H9 (cell line): ENCODE measurements around the gene C9. TPM values are rescaled to one million over a fixed set of nuclear protein-coding genes. Genes with fewer than 3 reads are reported as not detected.

ENCODE experiments used
- DNase-seq: peaks from one replicate; pipeline ENCODE4 v3.0.0-alpha.2; 2017
- H2AFZ ChIP-seq: one replicate; pipeline ENCODE4 v1.6.1; 2013; ENCODE audit warnings: mild to moderate bottlenecking, low read length, control low read depth, moderate library complexity
- H2AK5ac ChIP-seq: 2 replicates; pipeline ENCODE4 v1.6.1; 2013; ENCODE audit warnings: low read length, control low read depth, mixed read lengths; ENCODE audit not compliant: insufficient read length
- H2BK120ac ChIP-seq: one replicate; pipeline ENCODE4 v1.6.1; 2013; ENCODE audit warnings: low read depth, mild to moderate bottlenecking, low read length, control low read depth, inconsistent platforms; ENCODE audit not compliant: poor library complexity, severe bottlenecking
- H2BK12ac ChIP-seq: 2 replicates; pipeline ENCODE4 v1.6.1; 2013; ENCODE audit warnings: low read length, control low read depth, mixed read lengths, low read depth; ENCODE audit not compliant: insufficient read length
- H2BK15ac ChIP-seq: 2 replicates; pipeline ENCODE4 v1.6.1; 2013; ENCODE audit warnings: low read depth, low read length, control low read depth
- H2BK20ac ChIP-seq: one replicate; pipeline ENCODE4 v1.6.1; 2013; ENCODE audit warnings: low read depth, mild to moderate bottlenecking, low read length, control low read depth, inconsistent platforms; ENCODE audit not compliant: poor library complexity, severe bottlenecking
- H2BK5ac ChIP-seq: 2 replicates; pipeline ENCODE4 v1.6.1; 2013; ENCODE audit warnings: low read length, control low read depth, mixed read lengths; ENCODE audit not compliant: insufficient read length
- H3K14ac ChIP-seq: 2 replicates; pipeline ENCODE4 v1.6.1; 2013; ENCODE audit warnings: low read length, control low read depth; ENCODE audit not compliant: insufficient read depth
- H3K18ac ChIP-seq: 2 replicates; pipeline ENCODE4 v1.6.1; 2013; ENCODE audit warnings: low read depth, mild to moderate bottlenecking, mixed read lengths, low read length, control low read depth; ENCODE audit not compliant: insufficient read length
- H3K23ac ChIP-seq: 2 replicates; pipeline ENCODE4 v1.6.1; 2013; ENCODE audit warnings: low read length, control low read depth, mixed read lengths, low read depth; ENCODE audit not compliant: insufficient read length
- H3K23me2 ChIP-seq: 2 replicates; pipeline ENCODE4 v1.6.1; 2013; ENCODE audit warnings: low read depth, mild to moderate bottlenecking, mixed read lengths, low read length, control low read depth; ENCODE audit not compliant: insufficient read length, poor library complexity, severe bottlenecking
- H3K27ac ChIP-seq: 2 replicates; pipeline ENCODE4 v1.5.1; 2013; ENCODE audit warnings: low read length, control low read depth, mixed read lengths, low read depth; ENCODE audit not compliant: insufficient read length
- H3K27me3 ChIP-seq: 2 replicates; pipeline ENCODE4 v1.6.1; 2013; ENCODE audit warnings: low read length, control low read depth, inconsistent platforms; ENCODE audit not compliant: insufficient read depth
- H3K4ac ChIP-seq: 2 replicates; pipeline ENCODE4 v1.6.1; 2013; ENCODE audit warnings: low read depth, mild to moderate bottlenecking, control low read depth, inconsistent platforms, low read length, moderate library complexity
- H3K4me1 ChIP-seq: 2 replicates; pipeline ENCODE4 v1.6.1; 2013; ENCODE audit warnings: low read length, control low read depth, inconsistent platforms; ENCODE audit not compliant: insufficient read depth
- H3K4me2 ChIP-seq: 2 replicates; pipeline ENCODE4 v1.6.1; 2013; ENCODE audit warnings: low read length, control low read depth, mixed read lengths; ENCODE audit not compliant: insufficient read length, insufficient read depth
- H3K56ac ChIP-seq: 2 replicates; pipeline ENCODE4 v1.6.1; 2013; ENCODE audit warnings: low read depth, mild to moderate bottlenecking, mixed read lengths, low read length, control low read depth; ENCODE audit not compliant: insufficient read length
- H3K79me1 ChIP-seq: 2 replicates; pipeline ENCODE4 v1.6.1; 2013; ENCODE audit warnings: low read depth, mild to moderate bottlenecking, moderate library complexity, low read length, control low read depth, inconsistent platforms; ENCODE audit not compliant: insufficient read depth, poor library complexity, severe bottlenecking
- H3K79me2 ChIP-seq: 2 replicates; pipeline ENCODE4 v1.6.1; 2013; ENCODE audit warnings: low read length, control low read depth, inconsistent platforms; ENCODE audit not compliant: insufficient read depth
- H3K9ac ChIP-seq: 2 replicates; pipeline ENCODE4 v1.6.1; 2013; ENCODE audit warnings: low read length, control low read depth, mixed read lengths; ENCODE audit not compliant: insufficient read length; ENCODE audit errors: extremely low read depth
- H3K9me3 ChIP-seq: one replicate; pipeline ENCODE4 v1.6.1; 2013; ENCODE audit warnings: low read depth, low read length, inconsistent platforms; ENCODE audit not compliant: control insufficient read depth
- H3T11ph ChIP-seq: one replicate; pipeline ENCODE4 v1.6.1; 2013; ENCODE audit warnings: mild to moderate bottlenecking, low read length, control low read depth, inconsistent platforms
- H4K20me1 ChIP-seq: one replicate; pipeline ENCODE4 v1.6.1; 2013; ENCODE audit not compliant: control insufficient read depth, insufficient read length, insufficient read depth
- H4K5ac ChIP-seq: 2 replicates; pipeline ENCODE4 v1.6.1; 2013; ENCODE audit warnings: low read depth, mild to moderate bottlenecking, mixed read lengths, low read length, control low read depth; ENCODE audit not compliant: insufficient read length
- H4K8ac ChIP-seq: replicated peaks from 2 replicates; pipeline ENCODE4 v1.6.1; 2013; ENCODE audit warnings: low read length, control low read depth, mixed read lengths, low read depth; ENCODE audit not compliant: insufficient read length
- H4K91ac ChIP-seq: 2 replicates; pipeline ENCODE4 v1.6.1; 2013; ENCODE audit warnings: low read depth, mild to moderate bottlenecking, moderate library complexity, mixed read lengths, low read length, control low read depth; ENCODE audit not compliant: insufficient read length
- H3K27ac Mint-ChIP-seq, 3 experiments: 2 replicates in 2 of 3; 3 replicates in 1 of 3; pipeline ENCODE4 v1.8.0; 2020 to 2021; ENCODE audit warnings: mixed read lengths in 3 of 3, mild to moderate bottlenecking in 1 of 3, moderate library complexity in 1 of 3
- H3K27me3 Mint-ChIP-seq: 2 replicates; pipeline ENCODE4 v1.8.0; 2021; ENCODE audit warnings: low read depth, mild to moderate bottlenecking, moderate library complexity, mixed read lengths
- H3K36me3 Mint-ChIP-seq, 3 experiments: 2 replicates in 2 of 3; 3 replicates in 1 of 3; pipeline ENCODE4 v1.8.0; 2020 to 2021; ENCODE audit warnings: low read depth in 3 of 3, mixed read lengths in 3 of 3; ENCODE audit not compliant: insufficient read depth in 1 of 3
- H3K4me1 Mint-ChIP-seq, 2 experiments: 2 replicates each; pipeline ENCODE4 v1.8.0; 2020; ENCODE audit warnings: mixed read lengths in 2 of 2
- H3K4me3 Mint-ChIP-seq, 2 experiments: 2 replicates in 1 of 2; 3 replicates in 1 of 2; pipeline ENCODE4 v1.8.0; 2020 to 2021; ENCODE audit warnings: mild to moderate bottlenecking in 2 of 2, mixed read lengths in 2 of 2, moderate library complexity in 1 of 2
- H3K9me3 Mint-ChIP-seq, 2 experiments: 2 replicates in 1 of 2; 3 replicates in 1 of 2; pipeline ENCODE4 v1.8.0; 2020; ENCODE audit warnings: mild to moderate bottlenecking in 2 of 2, mixed read lengths in 2 of 2, moderate library complexity in 1 of 2
- CTCF ChIP-seq: fragments of 200-600 bp; sonication (generic); conservative IDR thresholded peaks from 3 replicates; pipeline ENCODE4 v1.8.0; 2021; ENCODE audit warnings: antibody characterized with exemption, mild to moderate bottlenecking
- WGBS: extraction: QIAGEN DNeasy Blood & Tissue Kit; methylation state at CpG from one replicate; pipeline ENCODE4 v1.1.7; 2013; ENCODE audit warnings: missing lambda C conversion rate, low lambda C conversion rate, mixed read lengths; ENCODE audit not compliant: insufficient read length; ENCODE audit errors: extremely low coverage; 5-methylcytosine and 5-hydroxymethylcytosine counted together
- total RNA-seq: library from RNA; stranded (reverse); gene quantifications from 2 replicates; pipeline ENCODE4 v1.2.1, GENCODE V29; 2021

C9 gene
- total RNA-seq, 1 experiment from 2014 or later, result not detected

- Histone ChIP-seq H3K18ac (no peak overlapping the region), H3K9ac (no peak overlapping the region), H3K27me3 (no peaks in the 10 kb centered on the region), H4K91ac (no peak overlapping the region), H4K8ac (no peak overlapping the region), H3K56ac (no peak overlapping the region), H4K5ac (no peak overlapping the region), H3K79me1 (no peaks in the 10 kb centered on the region), H3K79me2 (no peaks in the 10 kb centered on the region; the same call in 1 of the 2 replicates), H4K20me1 (no peaks in the 10 kb centered on the region), H2AK5ac (no peak overlapping the region), H3K4ac (no peak overlapping the region), H3K4me1 (no peaks in the 10 kb centered on the region), H3T11ph (no peak overlapping the region), H2BK120ac (no peak overlapping the region), H3K27ac (no peak overlapping the region), H2BK15ac (no peak overlapping the region), H3K23me2 (no peaks in the 10 kb centered on the region), H2AFZ (no peak overlapping the region), H2BK12ac (no peak overlapping the region), H3K9me3 (no peaks in the 10 kb centered on the region), H3K14ac (no peak overlapping the region), H2BK20ac (no peak overlapping the region), H2BK5ac (no peak overlapping the region), H3K23ac (no peak overlapping the region), H3K4me2 (no peak overlapping the region)
- Mint-ChIP-seq H3K27me3 (no peaks in the 10 kb centered on the region), H3K9me3 (peaks cover 4 to 7% of the 10 kb centered on the region in 2 experiments; a peak in 4 of 5 replicates), H3K4me3 (no peak overlapping the region), H3K27ac (no peak overlapping the region), H3K36me3 (no peaks in the 10 kb centered on the region; a peak in 2 of 7 replicates), H3K4me1 (no peaks in the 10 kb centered on the region)
- no CpG with 5 or more reads among the region's 3 CpGs for whole genome bisulfite sequencing
- TF ChIP-seq CTCF, result no peak
- DNase-seq, result no peak
Observed at GRCh38 chr5:39238366-39239105, 125.8 kb downstream of the C9 start.
